Neuronal stem cell (in vitro differentiated cells): Measurements from ENCODE around the gene GPATCH1. TPM values are rescaled to one million over a fixed set of nuclear protein-coding genes. Genes with fewer than 3 reads are reported as not detected.

Experiments used
- DNase-seq: peaks from one replicate; pipeline ENCODE4 v3.0.0-alpha.2; 2013; ENCODE audit warnings: low spot score
- H2AFZ ChIP-seq: one replicate; pipeline ENCODE4 v1.6.1; 2013; ENCODE audit warnings: mild to moderate bottlenecking, low read length, inconsistent platforms
- H2AK5ac ChIP-seq: 2 replicates; pipeline ENCODE4 v1.6.1; 2013; ENCODE audit warnings: low read depth, mild to moderate bottlenecking, inconsistent platforms, low read length, moderate library complexity, mixed read lengths
- H2BK120ac ChIP-seq: 2 replicates; pipeline ENCODE4 v1.6.1; 2013; ENCODE audit warnings: low read depth, mild to moderate bottlenecking, inconsistent platforms, low read length, moderate library complexity, mixed read lengths
- H2BK12ac ChIP-seq: one replicate; pipeline ENCODE4 v1.6.1; 2013; ENCODE audit warnings: low read length, inconsistent platforms
- H2BK15ac ChIP-seq: 2 replicates; pipeline ENCODE4 v1.6.1; 2013; ENCODE audit warnings: mild to moderate bottlenecking, low read length, inconsistent platforms, mixed read lengths
- H2BK5ac ChIP-seq: one replicate; pipeline ENCODE4 v1.6.1; 2013; ENCODE audit warnings: inconsistent platforms, mild to moderate bottlenecking, low read length, moderate library complexity
- H3K14ac ChIP-seq: one replicate; pipeline ENCODE4 v1.6.1; 2013; ENCODE audit warnings: low read length, inconsistent platforms
- H3K18ac ChIP-seq: 2 replicates; pipeline ENCODE4 v1.6.1; 2013; ENCODE audit warnings: low read length, inconsistent platforms
- H3K23ac ChIP-seq: 2 replicates; pipeline ENCODE4 v1.6.1; 2013; ENCODE audit warnings: low read depth, mild to moderate bottlenecking, mixed read lengths, low read length, inconsistent platforms; ENCODE audit not compliant: poor library complexity
- H3K27ac ChIP-seq: replicated peaks from 3 replicates; pipeline ENCODE4 v1.5.1; 2013; ENCODE audit warnings: low read length, inconsistent platforms
- H3K27me3 ChIP-seq, 3 experiments: 2 replicates each; pipeline ENCODE4 v1.6.1; 2013; ENCODE audit warnings: low read length in 3 of 3, mild to moderate bottlenecking in 2 of 3, inconsistent platforms in 1 of 3, low read depth in 1 of 3, mixed read lengths in 1 of 3, moderate library complexity in 1 of 3; ENCODE audit not compliant: control insufficient read depth in 3 of 3, insufficient read depth in 3 of 3
- H3K36me3 ChIP-seq, 2 donors: replicated peaks in 1 of 2; 2 replicates each; pipeline ENCODE4 v1.6.1; 2013; ENCODE audit warnings: low read length in 2 of 2; ENCODE audit not compliant: control insufficient read depth in 2 of 2, insufficient read depth in 2 of 2
- H3K4ac ChIP-seq: 2 replicates; pipeline ENCODE4 v1.6.1; 2013; ENCODE audit warnings: inconsistent platforms, mild to moderate bottlenecking, low read length, moderate library complexity
- H3K4me1 ChIP-seq, 2 donors: 1 replicate in 1 of 2; 2 replicates in 1 of 2; pipeline ENCODE4 v1.6.1; 2013; ENCODE audit warnings: low read length in 2 of 2, low read depth in 1 of 2; ENCODE audit not compliant: control insufficient read depth in 2 of 2, insufficient read depth in 1 of 2
- H3K4me2 ChIP-seq: one replicate; pipeline ENCODE4 v1.6.1; 2013; ENCODE audit warnings: mild to moderate bottlenecking, low read length, inconsistent platforms; ENCODE audit not compliant: insufficient read depth, poor library complexity, severe bottlenecking
- H3K4me3 ChIP-seq, 2 donors: 2 replicates each; pipeline ENCODE4 v1.5.1; 2013; ENCODE audit warnings: low read length in 2 of 2, mild to moderate bottlenecking in 2 of 2, inconsistent platforms in 1 of 2, moderate library complexity in 1 of 2
- H3K79me1 ChIP-seq: one replicate; pipeline ENCODE4 v1.6.1; 2013; ENCODE audit warnings: low read depth, mild to moderate bottlenecking, inconsistent platforms, low read length, moderate library complexity
- H3K9ac ChIP-seq: one replicate; pipeline ENCODE4 v1.6.1; 2013; ENCODE audit warnings: mild to moderate bottlenecking, low read depth, low read length, inconsistent platforms; ENCODE audit not compliant: poor library complexity
- H3K9me3 ChIP-seq, 2 donors: replicated peaks in 1 of 2; 2 replicates each; pipeline versions ENCODE3 to v1.6.1; 2013; ENCODE audit warnings: low read length in 2 of 2, mild to moderate bottlenecking in 2 of 2, inconsistent platforms in 1 of 2, low read depth in 1 of 2, mixed read lengths in 1 of 2, moderate library complexity in 1 of 2; ENCODE audit not compliant: control insufficient read depth in 2 of 2, insufficient read depth in 1 of 2
- H4K8ac ChIP-seq: one replicate; pipeline ENCODE4 v1.6.1; 2013; ENCODE audit warnings: low read depth, mild to moderate bottlenecking, inconsistent platforms, low read length, moderate library complexity
- H4K91ac ChIP-seq: one replicate; pipeline ENCODE4 v1.6.1; 2013; ENCODE audit warnings: low read length, low read depth, mild to moderate bottlenecking, inconsistent platforms; ENCODE audit not compliant: poor library complexity
- WGBS, 2 donors: extraction: QIAGEN DNeasy Blood & Tissue Kit; methylation state at CpG; one replicate each; pipeline ENCODE4 v1.1.7; 2013; ENCODE audit warnings: missing lambda C conversion rate in 2 of 2, mixed read lengths in 1 of 2; ENCODE audit not compliant: insufficient read length in 2 of 2, insufficient replicate concordance in 1 of 2; ENCODE audit errors: extremely low coverage in 2 of 2; 5-methylcytosine and 5-hydroxymethylcytosine counted together
- small RNA-seq: library from polyadenylated mRNA; stranded (forward); fragments of <200 nt; extraction: miRNeasy Mini kit (QIAGEN cat#:217004); gene quantifications from one replicate; pipeline ENCODE3, GENCODE V24; 2013; ENCODE audit not compliant: insufficient read depth

The GPATCH1 gene

DNA sequence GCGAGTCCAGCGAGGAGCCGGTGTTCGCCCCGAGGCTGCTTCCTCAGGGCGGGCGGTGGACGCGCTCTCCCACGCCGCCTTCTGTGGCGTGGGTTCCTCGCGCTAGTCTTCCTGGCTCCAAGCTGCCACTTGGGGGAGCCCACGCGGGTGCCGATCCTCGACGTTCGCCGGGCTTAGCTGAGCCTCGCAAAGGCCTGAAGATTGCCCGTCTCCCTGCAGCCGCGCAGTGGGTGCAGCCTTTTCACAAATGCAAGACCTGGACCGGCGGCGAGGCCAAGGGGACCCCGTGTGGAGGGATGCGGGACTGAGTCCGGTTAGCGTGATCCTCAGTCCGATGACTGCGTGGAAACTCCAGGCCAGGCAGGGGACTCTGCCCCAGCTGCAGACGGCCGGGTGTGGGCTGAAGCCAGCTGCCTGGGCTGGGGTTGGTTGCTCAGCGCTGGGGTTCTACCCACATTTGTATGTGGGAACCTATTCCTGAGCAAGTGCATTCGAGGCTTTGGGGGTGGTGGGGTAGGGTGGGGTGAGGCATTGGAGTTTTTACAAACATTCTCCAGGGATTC is 96.5 kb downstream of the GPATCH1 start:
- no peak for DNase-seq
- peak overlapping the region; percentile 94 for H3K27ac ChIP-seq

More for the DNA sequence above, 96.5 kb downstream of the GPATCH1 start:
- H4K91ac ChIP-seq = no peak overlapping the region
- peak overlapping the region; percentile 95 for H3K9ac ChIP-seq
- H2BK15ac ChIP-seq = peak overlapping the region; percentile 57
- H3K23ac ChIP-seq = peak overlapping the region; percentile 90
- H3K4me3 ChIP-seq = peak overlapping the region; percentile 60 to 93
- H3K4me2 ChIP-seq = peak overlapping the region; percentile 85
- H2BK120ac ChIP-seq = no peak overlapping the region
- no peak overlapping the region for H4K8ac ChIP-seq
- WGBS, 2 donors = no CpG with 5 or more reads among the region's 38 CpGs
- H3K4me1 ChIP-seq = peaks cover 11 to 14% of the 10 kb centered on the region in 2 donors
- peak overlapping the region; percentile 70 for H2BK12ac ChIP-seq
- H3K27me3 ChIP-seq = peaks cover 0 to 7% (median 0%) of the 10 kb centered on the region in 3 experiments
- H3K79me1 ChIP-seq = no peaks in the 10 kb centered on the region
- H2AFZ ChIP-seq = peak overlapping the region; percentile 84
- peak overlapping the region; percentile 68 for H2AK5ac ChIP-seq
- peak overlapping the region; percentile 22 for H3K14ac ChIP-seq
- no peaks in the 10 kb centered on the region for H3K36me3 ChIP-seq
- peak overlapping the region; percentile 93 for H3K18ac ChIP-seq
- H3K4ac ChIP-seq = no peak overlapping the region
- peak overlapping the region; percentile 90 for H2BK5ac ChIP-seq
- peaks cover 0 to 1% of the 10 kb centered on the region in 2 donors for H3K9me3 ChIP-seq

Small RNA genes within 50 kb of the gene (small RNA-seq; reads per million reads assigned to genes)
- gene AC008521.1 (not detected), gene AC008521.2 (not detected)
